Ishikawa (cell line): Measurements from ENCODE around the gene MTUS2.

Experiments used
- CEBPB ChIP-seq: IDR thresholded peaks from 2 replicates; pipeline ENCODE4 v1.6.1; 2012
- CREB1 ChIP-seq: IDR thresholded peaks from 2 replicates; pipeline ENCODE4 v1.6.1; 2012; ENCODE audit warnings: low read depth
- EGR1 ChIP-seq: IDR thresholded peaks from 2 replicates; pipeline ENCODE4 v1.6.1; 2012
- EP300 ChIP-seq: IDR thresholded peaks from 2 replicates; pipeline ENCODE4 v1.6.1; 2012; ENCODE audit warnings: borderline replicate concordance
- FOXM1 ChIP-seq: IDR thresholded peaks from 2 replicates; pipeline ENCODE4 v1.6.1; 2012; ENCODE audit warnings: low read depth, borderline replicate concordance
- NFIC ChIP-seq: IDR thresholded peaks from 2 replicates; pipeline ENCODE4 v1.6.1; 2012
- RAD21 ChIP-seq: IDR thresholded peaks from 2 replicates; pipeline ENCODE4 v1.6.1; 2012; ENCODE audit warnings: low read depth
- TAF1 ChIP-seq: IDR thresholded peaks from 2 replicates; pipeline ENCODE4 v1.6.1; 2012; ENCODE audit warnings: low read depth, mild to moderate bottlenecking
- TCF12 ChIP-seq: IDR thresholded peaks from 2 replicates; pipeline ENCODE4 v1.6.1; 2012; ENCODE audit warnings: low read depth
- TEAD4 ChIP-seq: IDR thresholded peaks from 2 replicates; pipeline ENCODE4 v1.6.1; 2012
- YY1 ChIP-seq: IDR thresholded peaks from 2 replicates; pipeline ENCODE4 v1.6.1; 2012; ENCODE audit warnings: low read depth
- ZBTB7A ChIP-seq: IDR thresholded peaks from 2 replicates; pipeline ENCODE4 v1.6.1; 2012; ENCODE audit warnings: low read depth
- TF ChIP-seq, protein P1 (sequence below): IDR thresholded peaks from 2 replicates; pipeline ENCODE4 v1.6.1; 2012; ENCODE audit warnings: low read depth, mild to moderate bottlenecking
- TF ChIP-seq, protein P2 (sequence below): IDR thresholded peaks from 2 replicates; pipeline ENCODE4 v1.6.1; 2012
- TF ChIP-seq, protein P3 (sequence below): IDR thresholded peaks from 2 replicates; pipeline ENCODE4 v1.6.1; 2012

Gene MTUS2

DNA sequence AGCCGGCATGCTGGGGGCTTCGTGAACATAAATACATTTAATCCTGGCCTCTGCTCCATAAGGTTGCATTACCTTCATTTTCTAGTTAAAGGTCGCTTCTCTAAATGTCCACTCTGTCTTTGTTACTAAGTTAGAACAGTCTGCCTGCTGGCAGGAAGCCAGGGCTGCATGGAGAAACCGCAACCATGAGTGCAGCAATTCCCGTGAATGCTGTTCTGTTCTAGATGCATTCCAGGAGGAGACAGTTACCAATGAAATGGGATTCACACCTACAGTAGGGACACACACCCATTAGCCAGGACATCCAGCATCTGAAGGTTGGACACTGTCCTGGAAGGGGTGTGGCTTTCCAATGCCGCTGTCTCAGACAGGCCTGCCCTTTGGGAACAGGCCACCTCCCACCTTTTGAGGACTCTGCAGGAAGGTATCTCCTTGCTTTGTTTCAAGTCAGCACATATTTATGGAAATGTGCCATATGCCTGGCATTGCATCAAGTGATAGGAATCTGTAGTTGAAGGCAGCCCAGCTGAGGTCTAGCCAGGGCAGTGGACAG lies 645.7 kb downstream of the MTUS2 start:
- no peak for TF ChIP-seq CEBPB
- TF ChIP-seq FOXM1: no peak
- TF ChIP-seq TAF1: no peak
- TF ChIP-seq, protein P1, sequence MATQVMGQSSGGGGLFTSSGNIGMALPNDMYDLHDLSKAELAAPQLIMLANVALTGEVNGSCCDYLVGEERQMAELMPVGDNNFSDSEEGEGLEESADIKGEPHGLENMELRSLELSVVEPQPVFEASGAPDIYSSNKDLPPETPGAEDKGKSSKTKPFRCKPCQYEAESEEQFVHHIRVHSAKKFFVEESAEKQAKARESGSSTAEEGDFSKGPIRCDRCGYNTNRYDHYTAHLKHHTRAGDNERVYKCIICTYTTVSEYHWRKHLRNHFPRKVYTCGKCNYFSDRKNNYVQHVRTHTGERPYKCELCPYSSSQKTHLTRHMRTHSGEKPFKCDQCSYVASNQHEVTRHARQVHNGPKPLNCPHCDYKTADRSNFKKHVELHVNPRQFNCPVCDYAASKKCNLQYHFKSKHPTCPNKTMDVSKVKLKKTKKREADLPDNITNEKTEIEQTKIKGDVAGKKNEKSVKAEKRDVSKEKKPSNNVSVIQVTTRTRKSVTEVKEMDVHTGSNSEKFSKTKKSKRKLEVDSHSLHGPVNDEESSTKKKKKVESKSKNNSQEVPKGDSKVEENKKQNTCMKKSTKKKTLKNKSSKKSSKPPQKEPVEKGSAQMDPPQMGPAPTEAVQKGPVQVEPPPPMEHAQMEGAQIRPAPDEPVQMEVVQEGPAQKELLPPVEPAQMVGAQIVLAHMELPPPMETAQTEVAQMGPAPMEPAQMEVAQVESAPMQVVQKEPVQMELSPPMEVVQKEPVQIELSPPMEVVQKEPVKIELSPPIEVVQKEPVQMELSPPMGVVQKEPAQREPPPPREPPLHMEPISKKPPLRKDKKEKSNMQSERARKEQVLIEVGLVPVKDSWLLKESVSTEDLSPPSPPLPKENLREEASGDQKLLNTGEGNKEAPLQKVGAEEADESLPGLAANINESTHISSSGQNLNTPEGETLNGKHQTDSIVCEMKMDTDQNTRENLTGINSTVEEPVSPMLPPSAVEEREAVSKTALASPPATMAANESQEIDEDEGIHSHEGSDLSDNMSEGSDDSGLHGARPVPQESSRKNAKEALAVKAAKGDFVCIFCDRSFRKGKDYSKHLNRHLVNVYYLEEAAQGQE: no peak
- no peak for TF ChIP-seq YY1
- no peak for TF ChIP-seq CREB1
- TF ChIP-seq RAD21: no peak
- TF ChIP-seq NFIC: no peak
- no peak for TF ChIP-seq EGR1
- TF ChIP-seq, protein P2, sequence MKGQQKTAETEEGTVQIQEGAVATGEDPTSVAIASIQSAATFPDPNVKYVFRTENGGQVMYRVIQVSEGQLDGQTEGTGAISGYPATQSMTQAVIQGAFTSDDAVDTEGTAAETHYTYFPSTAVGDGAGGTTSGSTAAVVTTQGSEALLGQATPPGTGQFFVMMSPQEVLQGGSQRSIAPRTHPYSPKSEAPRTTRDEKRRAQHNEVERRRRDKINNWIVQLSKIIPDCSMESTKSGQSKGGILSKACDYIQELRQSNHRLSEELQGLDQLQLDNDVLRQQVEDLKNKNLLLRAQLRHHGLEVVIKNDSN: no peak

GRCh38 chr13:29471551-29471950 lies 651.4 kb downstream of the MTUS2 start:
- no peak for TF ChIP-seq EGR1
- TF ChIP-seq, protein P1: no peak
- TF ChIP-seq CREB1: no peak
- no peak for TF ChIP-seq CEBPB
- TF ChIP-seq RAD21: no peak
- TF ChIP-seq NFIC: no peak
- TF ChIP-seq, protein P3, sequence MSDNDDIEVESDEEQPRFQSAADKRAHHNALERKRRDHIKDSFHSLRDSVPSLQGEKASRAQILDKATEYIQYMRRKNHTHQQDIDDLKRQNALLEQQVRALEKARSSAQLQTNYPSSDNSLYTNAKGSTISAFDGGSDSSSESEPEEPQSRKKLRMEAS: no peak
- TF ChIP-seq FOXM1: no peak
- TF ChIP-seq TAF1: no peak
- TF ChIP-seq, protein P2: no peak
- TF ChIP-seq ZBTB7A: no peak
- no peak for TF ChIP-seq YY1
- no peak for TF ChIP-seq EP300
- TF ChIP-seq TCF12: no peak
- no peak for TF ChIP-seq TEAD4

GRCh38 chr13:29472332-29472961 lies 652.3 kb downstream of the MTUS2 start:
- TF ChIP-seq TEAD4: no peak
- peak; percentile 76 for TF ChIP-seq RAD21

DNA sequence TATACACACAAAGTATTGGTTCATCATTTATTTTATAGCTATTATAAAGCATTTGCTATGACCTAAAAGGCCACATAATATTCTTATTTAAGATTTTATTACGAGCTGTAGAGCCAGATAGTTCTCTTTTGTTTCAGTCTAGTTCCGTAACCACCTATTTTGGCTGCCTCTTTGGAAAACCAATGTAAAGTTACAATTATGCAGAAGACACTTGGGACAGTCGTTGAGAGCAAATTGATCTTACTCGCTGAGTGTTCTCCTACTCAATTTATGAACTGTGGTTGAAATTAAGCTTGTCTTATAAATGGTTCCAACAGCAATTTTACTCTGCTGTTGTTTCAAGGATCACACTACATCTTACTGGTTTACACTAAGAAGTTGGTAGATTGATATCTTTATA lies 653.0 kb downstream of the MTUS2 start:
- TF ChIP-seq YY1 (no peak), TEAD4 (no peak), EGR1 (no peak), RAD21 (no peak), ZBTB7A (no peak), TCF12 (no peak), CEBPB (no peak), EP300 (no peak), NFIC (no peak), FOXM1 (no peak), CREB1 (no peak), TAF1 (no peak)
- TF ChIP-seq, protein P3: no peak
- TF ChIP-seq, protein P2: no peak
- TF ChIP-seq, protein P1: no peak
